DMS153 treated with DMSO at 0.1 percent for 48 hours (cell line): ENCODE measurements around the gene NFATC4.
"Not testable (repeated sequence)": the region's sequence is repeated elsewhere in the genome, so short reads cannot be mapped to it uniquely, and the experiment has no call there.

Experiments used
- DNase-seq: peaks from one replicate; lab custom pipeline; 2025; ENCODE audit not compliant: unreplicated experiment; lab: John Stamatoyannopoulos, UW

NFATC4 gene

GRCh38 chr14:24338843-24339242 lies 29.1 kb upstream of the NFATC4 start:
- no peak for DNase-seq

GRCh38 chr14:24339284-24340151 lies 28.5 kb upstream of the NFATC4 start, which contains the start of gene RIPK3:
RIPK3 (minus strand) TSS chr14:24339991; CDS start chr14:24339826, 165 bp downstream.
- DNase-seq = peak; percentile 55

GRCh38 chr14:24340606-24341005 lies 27.4 kb upstream of the NFATC4 start:
- DNase-seq = no peak

GRCh38 chr14:24342889-24343288 lies 25.1 kb upstream of the NFATC4 start:
- DNase-seq = no peak

- no peak for DNase-seq
Measured at GRCh38 chr14:24343795-24344660, 24.0 kb upstream of the NFATC4 start.

GRCh38 chr14:24347134-24347533 lies 20.9 kb upstream of the NFATC4 start:
- DNase-seq = no peak

- DNase-seq = no peak
Measured at GRCh38 chr14:24348186-24348585, 19.8 kb upstream of the NFATC4 start.

GRCh38 chr14:24349742-24350141 lies 18.2 kb upstream of the NFATC4 start:
- no peak for DNase-seq

GRCh38 chr14:24351517-24351916 lies 16.5 kb upstream of the NFATC4 start:
- no peak for DNase-seq

GRCh38 chr14:24353559-24354481 lies 14.2 kb upstream of the NFATC4 start:
- no peak for DNase-seq

- DNase-seq = not testable (repeated sequence)
Measured at GRCh38 chr14:24354482-24354825, 13.5 kb upstream of the NFATC4 start.

GRCh38 chr14:24355009-24355408 lies 13.0 kb upstream of the NFATC4 start:
- no peak for DNase-seq

- no peak for DNase-seq
Measured at GRCh38 chr14:24356208-24356607, 11.8 kb upstream of the NFATC4 start.

GRCh38 chr14:24360281-24360680 lies 7.7 kb upstream of the NFATC4 start:
- no peak for DNase-seq

GRCh38 chr14:24361326-24361725 lies 6.7 kb upstream of the NFATC4 start:
- no peak for DNase-seq

- DNase-seq = no peak
Measured at GRCh38 chr14:24362241-24362960, 5.6 kb upstream of the NFATC4 start.

GRCh38 chr14:24363401-24363800 lies 4.6 kb upstream of the NFATC4 start:
- DNase-seq = no peak

GRCh38 chr14:24364841-24365240 lies 3.1 kb upstream of the NFATC4 start:
- no peak for DNase-seq

GRCh38 chr14:24365600-24366412 lies 2.2 kb upstream of the NFATC4 start:
- peak; percentile 69 for DNase-seq

GRCh38 chr14:24366413-24366720 lies 1.6 kb upstream of the NFATC4 start:
- no peak for DNase-seq
